GM18868 (cell line): ENCODE results near the gene DMWD.
"Not testable (repeated sequence)": the region's sequence is repeated elsewhere in the genome, so short reads cannot be mapped to it uniquely, and the experiment has no call there.

ENCODE experiments used
- ATAC-seq: cut with Tn5 transposase; IDR thresholded peaks from one replicate; pipeline ENCODE4 v1.9.1; 2021; ENCODE audit warnings: mild to moderate bottlenecking, moderate library complexity; ENCODE audit not compliant: unreplicated experiment

DMWD gene

GRCh38 chr19:45753548-45753947, 39.1 kb downstream of the DMWD start:
- no peak for ATAC-seq

- ATAC-seq = no peak
These were observed 40.0 kb downstream of the DMWD start for GRCh38 chr19:45752639-45753038.

GRCh38 chr19:45751483-45751882, 41.2 kb downstream of the DMWD start:
- ATAC-seq = not testable (repeated sequence)

GRCh38 chr19:45747513-45747912, 45.1 kb downstream of the DMWD start:
- no peak for ATAC-seq

GRCh38 chr19:45746866-45747265, 45.8 kb downstream of the DMWD start:
- ATAC-seq = no peak

GRCh38 chr19:45745606-45746005, 47.0 kb downstream of the DMWD start:
- no peak for ATAC-seq

- no peak for ATAC-seq
These were observed 49.7 kb downstream of the DMWD start for GRCh38 chr19:45742969-45743368.

- ATAC-seq = no peak
These were observed 52.9 kb downstream of the DMWD start for GRCh38 chr19:45739498-45740439.

- ATAC-seq = no peak
These were observed 59.4 kb downstream of the DMWD start, which contains the start of gene MEIOSIN for GRCh38 chr19:45733160-45733810. Gene MEIOSIN, plus strand, starts transcription at chr19:45733439. Its CDS starts 1,938 bp downstream, at chr19:45735377.
